T-cell (primary cell): ENCODE results near the gene FETUB. TPM values are rescaled to one million over a fixed set of nuclear protein-coding genes. Genes with fewer than 3 reads are reported as not detected.
A peak's percentile ranks its signal among the peaks of the same experiment; 100 is the strongest.
"Not testable (repeated sequence)": the region's sequence is repeated elsewhere in the genome, so short reads cannot be mapped to it uniquely, and the experiment has no call there.

Experiments used
- ATAC-seq, 4 experiments: fragments of 200-7000 bp in 3 of 4; fragments of 150-1000 bp in 1 of 4; cut with Tn5 transposase; replicated peaks in 1 of 4; 1 replicate in 3 of 4; 2 replicates in 1 of 4; pipeline ENCODE4 v1.10.0; 2021; ENCODE audit warnings: moderate library complexity in 3 of 4, mild to moderate bottlenecking in 2 of 4, moderate number of reproducible peaks in 1 of 4
- CTCF ChIA-PET, 2 donors: fragments of 300-600 bp; sonication (Branson Sonifier 250); formaldehyde crosslinking; loops; one replicate each; lab custom pipeline; 2022; ENCODE audit warnings: antibody characterized with exemption in 2 of 2; lab: Charles Lee
- POLR2A ChIA-PET, 2 donors: fragments of 300-600 bp; sonication (Branson Sonifier 250); formaldehyde crosslinking; loops; one replicate each; lab custom pipeline; 2022; ENCODE audit warnings: antibody characterized with exemption in 2 of 2; lab: Charles Lee
- DNase-seq, 35 experiments: peaks; one replicate each; pipeline versions ENCODE4 v3.0.0 to v3.0.0-alpha.2; 2013 to 2023
- H3K27ac ChIP-seq: one replicate; pipeline ENCODE4 v1.5.1; 2013; ENCODE audit warnings: low read length
- H3K27me3 ChIP-seq, 2 experiments: replicated peaks in 1 of 2; 1 replicate in 1 of 2; 2 replicates in 1 of 2; pipeline versions ENCODE4 v1.6.1 to v1.7.0; 2013; ENCODE audit warnings: low read length in 1 of 2, mixed read lengths in 1 of 2; ENCODE audit not compliant: control insufficient read depth in 2 of 2, insufficient read depth in 2 of 2; ENCODE audit errors: extremely low read depth in 1 of 2
- H3K36me3 ChIP-seq, 2 donors: 1 replicate in 1 of 2; 2 replicates in 1 of 2; pipeline versions ENCODE4 v1.6.1 to v1.7.0; 2013; ENCODE audit warnings: low read length in 1 of 2; ENCODE audit not compliant: control insufficient read depth in 2 of 2, insufficient read depth in 1 of 2; ENCODE audit errors: extremely low read depth in 1 of 2
- H3K4me1 ChIP-seq, 2 experiments: 1 replicate in 1 of 2; 2 replicates in 1 of 2; pipeline versions ENCODE4 v1.6.1 to v1.7.0; 2013; ENCODE audit warnings: low read length in 2 of 2, mixed read lengths in 1 of 2; ENCODE audit not compliant: insufficient read depth in 2 of 2, control insufficient read depth in 1 of 2; ENCODE audit errors: extremely low read depth in 1 of 2
- H3K4me3 ChIP-seq, 2 donors: 1 replicate in 1 of 2; 2 replicates in 1 of 2; pipeline versions ENCODE4 v1.5.1 to v1.7.0; 2013; ENCODE audit warnings: mild to moderate bottlenecking in 2 of 2, low read length in 1 of 2, moderate library complexity in 1 of 2; ENCODE audit not compliant: control insufficient read depth in 1 of 2; ENCODE audit errors: extremely low read depth in 1 of 2
- H3K9me3 ChIP-seq: 2 replicates; pipeline ENCODE4 v1.7.0; 2013
- H3K27ac Mint-ChIP-seq, 2 donors: one replicate each; pipeline ENCODE4 v1.8.0; 2020 to 2021; ENCODE audit warnings: mild to moderate bottlenecking in 2 of 2, mixed read lengths in 2 of 2
- H3K27me3 Mint-ChIP-seq, 2 donors: one replicate each; pipeline ENCODE4 v1.8.0; 2021 to 2022; ENCODE audit warnings: mixed read lengths in 2 of 2
- H3K36me3 Mint-ChIP-seq: one replicate; pipeline ENCODE4 v1.8.0; 2021; ENCODE audit warnings: mixed read lengths
- H3K4me1 Mint-ChIP-seq, 3 donors: one replicate each; pipeline ENCODE4 v1.8.0; 2020 to 2022; ENCODE audit warnings: mixed read lengths in 3 of 3, mild to moderate bottlenecking in 1 of 3
- H3K4me3 Mint-ChIP-seq, 3 donors: one replicate each; pipeline ENCODE4 v1.8.0; 2020 to 2022; ENCODE audit warnings: mild to moderate bottlenecking in 3 of 3, mixed read lengths in 3 of 3, moderate library complexity in 3 of 3
- H3K9me3 Mint-ChIP-seq, 3 donors: one replicate each; pipeline ENCODE4 v1.8.0; 2020 to 2022; ENCODE audit warnings: mixed read lengths in 3 of 3
- WGBS: methylation state at CpG from one replicate; pipeline ENCODE4 v1.1.5; 2013; ENCODE audit warnings: missing lambda C conversion rate; ENCODE audit not compliant: insufficient coverage; 5-methylcytosine and 5-hydroxymethylcytosine counted together
- total RNA-seq, 35 experiments: library from RNA in 6 of 35; stranded (reverse) in 6 of 35; fragments of 120-200 nt in 1 of 35; gene quantifications; one replicate each; pipeline versions ENCODE4 v1.2.1 to v1.2.4 and lab custom pipeline; 2013 to 2026

Gene FETUB
- total RNA-seq, 5 donors from 2014 or later (not counting 1 experiment from before 2014, with no cell fraction given), result not detected

GRCh38 chr3:186683979-186684378 is 43.8 kb downstream of the FETUB start:
- no peaks in the 10 kb centered on the region for H3K36me3 ChIP-seq
- peaks cover 52 to 65% of the 10 kb centered on the region in 2 donors for H3K27me3 Mint-ChIP-seq
- H3K27ac Mint-ChIP-seq, result no peak overlapping the region
- 52% methylated on average over 2 of the region's 3 CpGs for WGBS
- peaks cover 0 to 11% of the 10 kb centered on the region in 2 experiments for H3K4me1 ChIP-seq
- DNase-seq, result peak in 1 of 35 experiments; percentile 5
- H3K36me3 Mint-ChIP-seq, result peaks cover 4% of the 10 kb centered on the region
- ChIA-PET CTCF (interaction anchor here in 1 of 2 donors (0.5 kb wide), 1 partner anchor 500 kb away, joined by 3 read pairs; no protein-coding TSS in a partner anchor), POLR2A (no interaction called here)
- no peak overlapping the region for H3K4me3 ChIP-seq
- no peak overlapping the region for H3K27ac ChIP-seq
- peaks cover 2 to 10% of the 10 kb centered on the region in 2 experiments for H3K27me3 ChIP-seq
- H3K4me3 Mint-ChIP-seq, result no peak overlapping the region
- H3K9me3 ChIP-seq, result no peaks in the 10 kb centered on the region
- H3K4me1 Mint-ChIP-seq, result peaks cover 0 to 5% (median 0%) of the 10 kb centered on the region in 3 donors
- ATAC-seq, result no peak
- peaks cover 7 to 18% (median 16%) of the 10 kb centered on the region in 3 donors for H3K9me3 Mint-ChIP-seq

- not testable (repeated sequence) for ATAC-seq, H3K4me3 Mint-ChIP-seq, H3K4me3 ChIP-seq, H3K9me3 ChIP-seq, H3K4me1 Mint-ChIP-seq, H3K27ac ChIP-seq, H3K27ac Mint-ChIP-seq, H3K36me3 ChIP-seq, H3K36me3 Mint-ChIP-seq
- 60% methylated on average over 1 of the region's 2 CpGs for WGBS
- POLR2A ChIA-PET, result interaction anchor here in 1 of 2 donors (0.6 to 0.7 kb wide), 2 partner anchors 119 to 1094 kb away, joined by 3 to 5 read pairs; no protein-coding TSS in a partner anchor
- CTCF ChIA-PET, result interaction anchor here (0.7 to 1.0 kb wide), 2 partner anchors 20 to 93 kb away, joined by 3 read pairs; no protein-coding TSS in a partner anchor
- peaks cover 0 to 11% of the 10 kb centered on the region in 2 experiments for H3K4me1 ChIP-seq
- peaks cover 40 to 45% of the 10 kb centered on the region in 2 donors for H3K27me3 Mint-ChIP-seq
- H3K27me3 ChIP-seq, result peaks cover 2 to 10% of the 10 kb centered on the region in 2 experiments
- DNase-seq, result peak in 2 of 35 experiments; percentile 0 to 13
- H3K9me3 Mint-ChIP-seq, result peaks cover 7 to 18% (median 16%) of the 10 kb centered on the region in 3 donors
Observed at GRCh38 chr3:186686475-186686874, 46.3 kb downstream of the FETUB start.

GRCh38 chr3:186687120-186687651 is 47.0 kb downstream of the FETUB start:
- ChIA-PET CTCF (interaction anchor here in 1 of 2 donors (0.7 kb wide), 1 partner anchor 94 kb away, joined by 3 read pairs; no protein-coding TSS in a partner anchor), POLR2A (interaction anchor here in 1 of 2 donors (0.7 kb wide), 1 partner anchor 139 kb away, joined by 7 read pairs; no protein-coding TSS in a partner anchor)

GRCh38 chr3:186690304-186690703 is 50.1 kb downstream of the FETUB start:
- ATAC-seq, H3K36me3 Mint-ChIP-seq, H3K36me3 ChIP-seq, DNase-seq, H3K27ac Mint-ChIP-seq, H3K9me3 ChIP-seq, H3K27me3 ChIP-seq, CTCF ChIA-PET, H3K4me3 ChIP-seq, H3K4me3 Mint-ChIP-seq, POLR2A ChIA-PET, H3K27ac ChIP-seq: not testable (repeated sequence)
- H3K27me3 Mint-ChIP-seq, result peaks cover 22 to 37% of the 10 kb centered on the region in 2 donors
- WGBS, result no CpG with 5 or more reads among the region's 1 CpG
- H3K4me1 Mint-ChIP-seq, result peaks cover 0 to 13% (median 0%) of the 10 kb centered on the region in 3 donors
- H3K4me1 ChIP-seq, result peaks cover 0 to 17% of the 10 kb centered on the region in 2 experiments
- peaks cover 3 to 13% (median 5%) of the 10 kb centered on the region in 3 donors for H3K9me3 Mint-ChIP-seq

More at GRCh38 chr3:186687120-186687651, 47.0 kb downstream of the FETUB start:
- Mint-ChIP-seq H3K4me3 (no peak overlapping the region), H3K36me3 (peaks cover 4% of the 10 kb centered on the region), H3K27me3 (peaks cover 40 to 44% of the 10 kb centered on the region in 2 donors), H3K4me1 (peaks cover 0 to 13% (median 0%) of the 10 kb centered on the region in 3 donors), H3K27ac (no peak overlapping the region), H3K9me3 (peaks cover 7 to 18% (median 16%) of the 10 kb centered on the region in 3 donors)
- H3K9me3 ChIP-seq, result no peaks in the 10 kb centered on the region
- peaks cover 0 to 17% of the 10 kb centered on the region in 2 experiments for H3K4me1 ChIP-seq
- H3K36me3 ChIP-seq, result no peaks in the 10 kb centered on the region
- no peak overlapping the region for H3K4me3 ChIP-seq
- DNase-seq, result no peak
- ATAC-seq, result no peak
- H3K27ac ChIP-seq, result no peak overlapping the region
- peaks cover 4 to 14% of the 10 kb centered on the region in 2 experiments for H3K27me3 ChIP-seq
- WGBS, result 78% methylated on average over 3 of the region's 12 CpGs

GRCh38 chr3:186691676-186692075 is 51.5 kb downstream of the FETUB start:
- Mint-ChIP-seq H3K27ac (no peak overlapping the region), H3K4me3 (no peak overlapping the region), H3K9me3 (no peaks in the 10 kb centered on the region), H3K36me3 (no peaks in the 10 kb centered on the region), H3K4me1 (peaks cover 0 to 8% (median 0%) of the 10 kb centered on the region in 3 donors), H3K27me3 (peaks cover 9 to 25% of the 10 kb centered on the region in 2 donors)
- ATAC-seq (no peak), DNase-seq (no peak)
- no peaks in the 10 kb centered on the region for H3K36me3 ChIP-seq
- CTCF ChIA-PET, result no interaction called here
- POLR2A ChIA-PET, result no interaction called here
- H3K27me3 ChIP-seq, result peaks cover 5 to 6% of the 10 kb centered on the region in 2 experiments
- no peak overlapping the region for H3K4me3 ChIP-seq
- H3K9me3 ChIP-seq, result no peaks in the 10 kb centered on the region
- 88% methylated on average over 7 of the region's 7 CpGs for WGBS
- H3K27ac ChIP-seq, result no peak overlapping the region
- peaks cover 0 to 13% of the 10 kb centered on the region in 2 experiments for H3K4me1 ChIP-seq

GRCh38 chr3:186693843-186694242 is 53.6 kb downstream of the FETUB start:
- ChIA-PET CTCF (no interaction called here), POLR2A (no interaction called here)
- Mint-ChIP-seq H3K4me1 (peaks cover 0 to 8% (median 0%) of the 10 kb centered on the region in 3 donors), H3K27ac (no peak overlapping the region), H3K27me3 (peaks cover 0 to 21% of the 10 kb centered on the region in 2 donors), H3K4me3 (no peak overlapping the region), H3K9me3 (no peaks in the 10 kb centered on the region), H3K36me3 (no peaks in the 10 kb centered on the region)
- no peak overlapping the region for H3K4me3 ChIP-seq
- H3K27me3 ChIP-seq, result peaks cover 5 to 7% of the 10 kb centered on the region in 2 experiments
- H3K9me3 ChIP-seq, result no peaks in the 10 kb centered on the region
- H3K36me3 ChIP-seq, result no peaks in the 10 kb centered on the region
- DNase-seq (no peak), ATAC-seq (no peak)
- WGBS, result no CpG with 5 or more reads among the region's 3 CpGs
- peaks cover 0 to 7% of the 10 kb centered on the region in 2 experiments for H3K4me1 ChIP-seq
- no peak overlapping the region for H3K27ac ChIP-seq
